Common myeloid progenitor, CD34-positive (primary cell): ENCODE results near the gene MR1.

Experiments used
- CTCF ChIA-PET: fragments of 350-600 bp; sonication (Branson Sonifier 250); formaldehyde crosslinking; loops from one replicate; lab custom pipeline; 2021; ENCODE audit warnings: antibody characterized with exemption; lab: Charles Lee
- POLR2A ChIA-PET: fragments of 350-600 bp; sonication (Branson Sonifier 250); formaldehyde crosslinking; loops from one replicate; lab custom pipeline; 2021; ENCODE audit warnings: antibody characterized with exemption; lab: Charles Lee
- DNase-seq, 3 donors: peaks; one replicate each; pipeline versions ENCODE4 v3.0.0 to v3.0.0-alpha.2; 2013
- H3K27ac ChIP-seq, 2 experiments: 1 replicate in 1 of 2; 2 replicates in 1 of 2; pipeline ENCODE4 v1.7.0; 2013; ENCODE audit warnings: inconsistent platforms in 2 of 2, low read length in 2 of 2, mild to moderate bottlenecking in 2 of 2, low read depth in 1 of 2, moderate library complexity in 1 of 2; ENCODE audit not compliant: severe bottlenecking in 2 of 2, insufficient read depth in 1 of 2, poor library complexity in 1 of 2
- H3K27me3 ChIP-seq, 5 experiments: replicated peaks in 2 of 5; 1 replicate in 3 of 5; 2 replicates in 2 of 5; pipeline versions ENCODE4 v1.6.1 to v1.7.0; 2013; ENCODE audit warnings: low read length in 4 of 5, mild to moderate bottlenecking in 2 of 5, moderate library complexity in 2 of 5, inconsistent platforms in 1 of 5; ENCODE audit not compliant: insufficient read depth in 5 of 5, control insufficient read depth in 4 of 5
- H3K36me3 ChIP-seq, 4 experiments: 1 replicate in 2 of 4; 2 replicates in 2 of 4; pipeline versions ENCODE4 v1.6.1 to v1.7.0; 2013; ENCODE audit warnings: low read length in 3 of 4, control low read depth in 1 of 4, mild to moderate bottlenecking in 1 of 4; ENCODE audit not compliant: control insufficient read depth in 4 of 4, insufficient read depth in 4 of 4
- H3K4me1 ChIP-seq, 4 experiments: 1 replicate in 3 of 4; 2 replicates in 1 of 4; pipeline versions ENCODE4 v1.6.1 to v1.7.1; 2013; ENCODE audit warnings: low read length in 3 of 4, mild to moderate bottlenecking in 3 of 4, control low read depth in 1 of 4, inconsistent platforms in 1 of 4, moderate library complexity in 1 of 4; ENCODE audit not compliant: control insufficient read depth in 4 of 4, insufficient read depth in 4 of 4; ENCODE audit errors: control extremely low read depth in 1 of 4
- H3K4me3 ChIP-seq, 7 experiments: 1 replicate in 4 of 7; 2 replicates in 3 of 7; pipeline versions ENCODE4 v1.5.1 to v1.7.0; 2013; ENCODE audit warnings: mild to moderate bottlenecking in 7 of 7, low read length in 6 of 7, moderate library complexity in 6 of 7, inconsistent platforms in 2 of 7, low read depth in 2 of 7, control low read depth in 1 of 7; ENCODE audit not compliant: insufficient read depth in 4 of 7, control insufficient read depth in 1 of 7; ENCODE audit errors: extremely low read depth in 1 of 7
- H3K9me3 ChIP-seq, 5 experiments: 1 replicate in 4 of 5; 2 replicates in 1 of 5; pipeline versions ENCODE4 v1.6.1 to v1.7.1; 2013; ENCODE audit warnings: low read length in 4 of 5, mild to moderate bottlenecking in 2 of 5, inconsistent platforms in 1 of 5, low read depth in 1 of 5, moderate library complexity in 1 of 5; ENCODE audit not compliant: control insufficient read depth in 4 of 5, insufficient read depth in 2 of 5; ENCODE audit errors: control extremely low read depth in 1 of 5
- WGBS: methylation state at CpG from one replicate; pipeline ENCODE4 v1.1.5; 2013; ENCODE audit not compliant: insufficient coverage; 5-methylcytosine and 5-hydroxymethylcytosine counted together

MR1 gene

GRCh38 chr1:181016563-181016962, 17.2 kb upstream of the MR1 start:
- DNase-seq = no peak
- POLR2A ChIA-PET = no interaction called here
- Histone ChIP-seq H3K27ac (no peak overlapping the region), H3K36me3 (peaks cover 0 to 8% (median 2%) of the 10 kb centered on the region in 4 experiments), H3K27me3 (no peaks in the 10 kb centered on the region), H3K4me3 (no peak overlapping the region), H3K4me1 (peaks cover 21 to 45% (median 31%) of the 10 kb centered on the region in 4 experiments), H3K9me3 (no peaks in the 10 kb centered on the region)
- CTCF ChIA-PET = interaction anchor here (0.6 to 0.9 kb wide), 2 partner anchors 9 to 504 kb away, joined by 3 read pairs; no protein-coding TSS in a partner anchor
- 94% methylated on average over 6 of the region's 8 CpGs for WGBS

- 50% methylated on average over 1 of the region's 1 CpG for WGBS
- H3K9me3 ChIP-seq = no peaks in the 10 kb centered on the region
- H3K4me3 ChIP-seq = no peak overlapping the region
- DNase-seq = peak in 2 of 3 donors; percentile 11 to 21
- peaks cover 18 to 43% (median 31%) of the 10 kb centered on the region in 4 experiments for H3K4me1 ChIP-seq
- ChIA-PET POLR2A (interaction anchor here (0.6 kb wide), 1 partner anchor 93 kb away, joined by 5 read pairs; no protein-coding TSS in a partner anchor), CTCF (interaction anchor here (0.6 to 1.5 kb wide), 6 partner anchors 11 to 157 kb away, joined by 3 to 5 read pairs (median 3); no protein-coding TSS in a partner anchor)
- no peaks in the 10 kb centered on the region for H3K27me3 ChIP-seq
- no peak overlapping the region for H3K27ac ChIP-seq
- H3K36me3 ChIP-seq = peaks cover 0 to 6% (median 2%) of the 10 kb centered on the region in 4 experiments
Measured at GRCh38 chr1:181018901-181019681, 14.7 kb upstream of the MR1 start.

- H3K27ac ChIP-seq = peak overlapping the region; percentile 25 to 83
- 50% methylated on average over 1 of the region's 3 CpGs for WGBS
- ChIA-PET CTCF (no interaction called here), POLR2A (no interaction called here)
- no peaks in the 10 kb centered on the region for H3K9me3 ChIP-seq
- H3K4me3 ChIP-seq = peak overlapping the region in 6 of 7 experiments; percentile 78 to 96 (median 82)
- peaks cover 0 to 6% (median 2%) of the 10 kb centered on the region in 4 experiments for H3K36me3 ChIP-seq
- H3K27me3 ChIP-seq = no peaks in the 10 kb centered on the region
- no peak for DNase-seq
- H3K4me1 ChIP-seq = peaks cover 12 to 27% (median 21%) of the 10 kb centered on the region in 4 experiments
Measured at GRCh38 chr1:181021159-181021558, 12.6 kb upstream of the MR1 start.

GRCh38 chr1:181021811-181022434, 11.9 kb upstream of the MR1 start:
- Histone ChIP-seq H3K9me3 (no peaks in the 10 kb centered on the region), H3K4me3 (peak overlapping the region; percentile 78 to 96 (median 83)), H3K36me3 (peaks cover 0 to 6% (median 2%) of the 10 kb centered on the region in 4 experiments), H3K4me1 (peaks cover 12 to 27% (median 21%) of the 10 kb centered on the region in 4 experiments), H3K27ac (peak overlapping the region; percentile 25 to 83), H3K27me3 (no peaks in the 10 kb centered on the region)
- ChIA-PET POLR2A (interaction anchor here (0.5 to 2.4 kb wide), 4 partner anchors 8 to 87 kb away, joined by 3 to 13 read pairs (median 4); partner anchors contain the start of gene MR1), CTCF (interaction anchor here (0.9 kb wide), 1 partner anchor 9 kb away, joined by 3 read pairs; no protein-coding TSS in a partner anchor)
- 0% methylated on average over 19 of the region's 23 CpGs for WGBS
- DNase-seq = peak; percentile 31 to 67 (median 58)

GRCh38 chr1:181023265-181024057, 10.3 kb upstream of the MR1 start:
- Histone ChIP-seq H3K9me3 (no peaks in the 10 kb centered on the region), H3K36me3 (peaks cover 0 to 2% (median 0%) of the 10 kb centered on the region in 4 experiments), H3K27ac (no peak overlapping the region), H3K4me1 (peaks cover 12 to 27% (median 21%) of the 10 kb centered on the region in 4 experiments), H3K4me3 (peak overlapping the region in 6 of 7 experiments; percentile 9 to 96 (median 51)), H3K27me3 (no peaks in the 10 kb centered on the region)
- POLR2A ChIA-PET = interaction anchor here (2.4 kb wide), 1 partner anchor 10 kb away, joined by 13 read pairs; the partner anchor contains the start of gene MR1
- CTCF ChIA-PET = interaction anchor here (0.7 to 2.6 kb wide), 6 partner anchors 11 to 142 kb away, joined by 3 to 19 read pairs (median 4); partner anchors contain the start of gene MR1
- 95% methylated on average over 4 of the region's 10 CpGs for WGBS
- no peak for DNase-seq

GRCh38 chr1:181028196-181028595, 5.6 kb upstream of the MR1 start:
- DNase-seq = no peak
- H3K4me1 ChIP-seq = peaks cover 0 to 8% (median 6%) of the 10 kb centered on the region in 4 experiments
- ChIA-PET POLR2A (no interaction called here), CTCF (no interaction called here)
- no peak overlapping the region for H3K27ac ChIP-seq
- H3K27me3 ChIP-seq = no peaks in the 10 kb centered on the region
- no peaks in the 10 kb centered on the region for H3K9me3 ChIP-seq
- no peak overlapping the region for H3K4me3 ChIP-seq
- no peaks in the 10 kb centered on the region for H3K36me3 ChIP-seq
